HL-60/S4 treated with retinoic acid at 250 ng/mL for 4 days and 3 days (cell line): ENCODE measurements around the gene PCDHA9.
"Not testable (repeated sequence)": the region's sequence is repeated elsewhere in the genome, so short reads cannot be mapped to it uniquely, and the experiment has no call there.

ENCODE experiments used
- in situ Hi-C: fragments of 300-500 bp; cut with MboI; formaldehyde crosslinking; loops from 2 replicates; pipeline ENCODE4 v1.7.0; 2022; ENCODE audit warnings: low sequenced_read_pairs

Gene PCDHA9

GRCh38 chr5:140848139-140849102 is at the start of gene PCDHA9:
Gene PCDHA9, plus strand, starts transcription at chr5:140848382. Its CDS starts 114 bp downstream, at chr5:140848496.
- in situ Hi-C loops: not testable (repeated sequence)

DNA sequence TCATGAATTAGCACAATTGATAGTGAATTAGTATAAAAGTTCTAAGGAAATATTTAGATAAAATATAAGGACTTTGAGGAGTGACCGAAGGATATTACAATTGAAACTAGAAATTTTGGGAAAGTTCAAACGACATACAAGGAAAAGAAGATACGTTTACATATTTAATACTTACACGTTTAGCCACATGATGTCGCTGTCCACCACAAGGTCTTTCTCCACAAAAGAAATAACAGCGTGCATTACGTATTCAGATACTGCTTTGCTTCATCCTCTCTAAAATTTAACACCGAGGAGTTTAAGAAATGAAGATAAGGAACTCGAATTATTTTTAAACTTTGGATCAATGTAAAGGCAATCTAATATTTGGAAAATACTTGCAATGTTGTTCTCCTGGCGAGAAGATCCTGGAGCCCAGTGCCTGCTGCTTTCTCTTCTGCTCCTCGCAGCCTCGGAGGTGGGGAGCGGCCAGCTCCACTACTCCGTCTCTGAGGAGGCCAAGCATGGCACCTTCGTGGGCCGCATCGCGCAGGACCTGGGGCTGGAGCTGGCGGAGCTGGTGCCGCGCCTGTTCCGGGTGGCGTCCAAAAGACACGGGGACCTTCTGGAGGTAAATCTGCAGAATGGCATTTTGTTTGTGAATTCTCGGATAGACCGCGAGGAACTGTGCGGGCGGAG is 47.2 kb upstream of the PCDHA9 start, which contains the start of gene PCDHA3:
Gene PCDHA3, plus strand, starts transcription at position 242 of the 678 bp plus-strand sequence.
- in situ Hi-C loops: no loop called here

DNA sequence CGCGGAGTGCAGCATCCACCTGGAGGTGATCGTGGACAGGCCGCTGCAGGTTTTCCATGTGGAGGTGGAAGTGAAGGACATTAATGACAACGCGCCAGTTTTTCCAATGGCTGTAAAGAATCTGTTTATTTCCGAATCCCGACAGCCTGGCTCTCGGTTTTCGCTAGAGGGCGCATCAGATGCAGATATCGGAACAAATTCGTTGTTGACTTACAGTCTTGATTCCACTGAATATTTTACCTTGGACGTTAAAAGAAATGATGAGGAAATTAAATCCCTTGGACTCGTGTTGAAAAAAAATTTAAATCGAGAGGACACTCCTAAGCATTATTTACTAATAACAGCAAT is 46.7 kb upstream of the PCDHA9 start:
- in situ Hi-C loops: no loop called here

GRCh38 chr5:140802381-140802780 is 45.8 kb upstream of the PCDHA9 start:
- in situ Hi-C loops: not testable (repeated sequence)

DNA sequence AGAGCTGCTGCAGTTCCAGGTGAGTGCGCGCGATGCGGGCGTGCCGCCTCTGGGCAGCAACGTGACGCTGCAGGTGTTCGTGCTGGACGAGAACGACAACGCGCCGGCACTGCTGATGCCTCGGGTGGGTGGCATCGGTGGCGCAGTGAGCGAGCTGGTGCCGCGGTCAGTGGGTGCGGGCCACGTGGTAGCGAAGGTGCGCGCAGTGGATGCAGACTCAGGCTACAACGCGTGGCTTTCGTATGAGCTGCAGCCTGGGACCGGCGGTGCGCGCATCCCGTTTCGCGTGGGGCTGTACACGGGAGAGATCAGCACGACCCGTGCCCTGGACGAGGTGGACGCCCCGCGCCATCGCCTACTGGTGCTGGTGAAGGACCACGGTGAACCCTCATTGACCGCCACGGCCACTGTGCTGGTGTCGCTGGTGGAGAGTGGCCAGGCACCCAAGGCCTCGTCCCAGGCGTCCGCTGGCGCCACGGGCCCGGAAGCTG is 45.4 kb upstream of the PCDHA9 start:
- in situ Hi-C loops: no loop called here

- in situ Hi-C loops: no loop called here
Measured at GRCh38 chr5:140806834-140807775, 41.1 kb upstream of the PCDHA9 start, which contains the start of gene PCDHA4. Gene PCDHA4, plus strand, starts transcription at chr5:140807068.

DNA sequence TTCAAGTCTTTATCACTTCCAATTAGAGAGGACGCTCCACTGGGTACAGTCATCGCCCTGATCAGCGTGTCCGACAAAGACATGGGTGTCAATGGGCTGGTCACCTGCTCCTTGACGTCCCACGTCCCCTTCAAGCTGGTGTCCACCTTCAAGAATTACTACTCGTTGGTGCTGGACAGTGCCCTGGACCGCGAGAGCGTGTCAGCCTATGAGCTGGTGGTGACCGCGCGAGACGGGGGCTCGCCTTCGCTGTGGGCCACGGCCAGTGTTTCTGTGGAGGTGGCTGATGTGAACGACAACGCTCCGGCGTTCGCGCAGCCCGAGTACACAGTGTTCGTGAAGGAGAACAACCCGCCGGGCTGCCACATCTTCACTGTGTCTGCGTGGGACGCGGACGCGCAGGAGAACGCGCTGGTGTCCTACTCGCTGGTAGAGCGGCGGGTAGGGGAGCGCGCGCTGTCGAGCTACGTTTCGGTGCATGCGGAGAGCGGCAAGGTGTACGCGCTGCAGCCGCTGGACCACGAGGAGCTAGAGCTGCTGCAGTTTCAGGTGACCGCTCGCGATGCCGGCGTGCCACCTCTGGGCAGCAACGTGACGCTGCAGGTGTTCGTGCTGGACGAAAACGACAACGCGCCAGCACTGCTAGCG is 39.8 kb upstream of the PCDHA9 start:
- in situ Hi-C loops: not testable (repeated sequence)

DNA sequence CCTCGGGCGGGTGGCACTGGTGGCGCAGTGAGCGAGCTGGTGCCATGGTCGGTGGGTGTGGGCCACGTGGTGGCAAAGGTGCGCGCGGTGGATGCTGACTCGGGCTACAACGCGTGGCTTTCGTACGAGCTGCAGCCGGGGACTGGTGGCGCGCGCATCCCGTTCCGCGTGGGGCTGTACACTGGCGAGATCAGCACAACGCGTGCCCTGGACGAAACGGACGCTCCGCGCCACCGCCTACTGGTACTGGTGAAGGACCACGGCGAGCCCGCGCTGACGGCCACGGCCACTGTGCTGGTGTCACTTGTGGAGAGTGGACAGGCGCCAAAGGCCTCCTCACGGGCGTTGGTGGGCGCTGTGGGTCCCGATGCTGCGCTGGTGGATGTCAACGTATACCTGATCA is 39.3 kb upstream of the PCDHA9 start:
- in situ Hi-C loops: no loop called here

- in situ Hi-C loops: no loop called here
Measured at GRCh38 chr5:140821375-140822280, 26.6 kb upstream of the PCDHA9 start, which contains the start of gene PCDHA5. Gene PCDHA5, plus strand, starts transcription at chr5:140821613.

- in situ Hi-C loops: no loop called here
Measured at GRCh38 chr5:140822281-140822629, 25.9 kb upstream of the PCDHA9 start.

GRCh38 chr5:140822969-140823368 is 25.2 kb upstream of the PCDHA9 start:
- in situ Hi-C loops: not testable (repeated sequence)

- in situ Hi-C loops: no loop called here
Measured at GRCh38 chr5:140823475-140823874, 24.7 kb upstream of the PCDHA9 start.

DNA sequence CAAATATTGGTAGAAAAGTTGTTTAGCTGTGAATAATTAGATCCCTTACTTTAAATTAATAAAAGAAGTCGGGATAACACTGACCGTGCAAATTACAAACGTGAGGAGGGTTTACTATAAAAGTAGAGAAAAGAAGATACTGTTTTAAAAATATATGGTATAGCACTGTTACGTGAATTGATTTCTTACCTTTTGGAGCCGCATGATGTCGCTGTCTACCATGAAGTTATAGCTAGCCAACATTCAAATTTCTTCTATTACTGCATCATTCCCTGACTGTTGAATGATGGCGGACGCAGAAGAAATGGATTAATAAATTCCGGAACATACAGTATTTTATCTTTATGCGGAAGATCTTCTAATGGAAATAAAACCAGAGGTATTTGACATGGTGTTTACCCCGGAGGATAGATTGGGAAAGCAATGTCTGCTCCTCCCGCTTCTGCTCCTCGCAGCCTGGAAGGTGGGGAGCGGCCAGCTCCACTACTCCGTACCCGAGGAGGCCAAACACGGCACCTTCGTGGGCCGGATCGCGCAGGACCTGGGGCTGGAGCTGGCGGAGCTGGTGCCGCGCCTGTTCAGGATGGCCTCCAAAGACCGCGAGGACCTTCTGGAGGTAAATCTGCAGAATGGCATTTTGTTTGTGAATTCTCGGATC is 20.3 kb upstream of the PCDHA9 start, which contains the start of gene PCDHA6:
Gene PCDHA6, plus strand, starts transcription at position 257 of the 658 bp plus-strand sequence. Its CDS starts 132 bp downstream, at position 389.
- in situ Hi-C loops: no loop called here

DNA sequence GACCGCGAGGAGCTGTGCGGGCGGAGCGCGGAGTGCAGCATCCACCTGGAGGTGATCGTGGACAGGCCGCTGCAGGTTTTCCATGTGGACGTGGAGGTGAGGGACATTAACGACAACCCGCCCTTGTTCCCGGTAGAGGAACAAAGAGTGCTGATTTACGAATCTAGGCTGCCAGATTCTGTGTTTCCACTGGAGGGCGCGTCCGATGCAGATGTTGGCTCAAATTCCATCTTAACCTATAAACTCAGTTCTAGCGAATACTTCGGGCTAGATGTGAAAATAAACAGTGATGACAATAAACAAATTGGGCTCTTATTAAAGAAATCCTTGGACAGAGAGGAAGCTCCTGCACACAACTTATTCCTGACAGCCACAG is 19.8 kb upstream of the PCDHA9 start:
- in situ Hi-C loops: no loop called here

DNA sequence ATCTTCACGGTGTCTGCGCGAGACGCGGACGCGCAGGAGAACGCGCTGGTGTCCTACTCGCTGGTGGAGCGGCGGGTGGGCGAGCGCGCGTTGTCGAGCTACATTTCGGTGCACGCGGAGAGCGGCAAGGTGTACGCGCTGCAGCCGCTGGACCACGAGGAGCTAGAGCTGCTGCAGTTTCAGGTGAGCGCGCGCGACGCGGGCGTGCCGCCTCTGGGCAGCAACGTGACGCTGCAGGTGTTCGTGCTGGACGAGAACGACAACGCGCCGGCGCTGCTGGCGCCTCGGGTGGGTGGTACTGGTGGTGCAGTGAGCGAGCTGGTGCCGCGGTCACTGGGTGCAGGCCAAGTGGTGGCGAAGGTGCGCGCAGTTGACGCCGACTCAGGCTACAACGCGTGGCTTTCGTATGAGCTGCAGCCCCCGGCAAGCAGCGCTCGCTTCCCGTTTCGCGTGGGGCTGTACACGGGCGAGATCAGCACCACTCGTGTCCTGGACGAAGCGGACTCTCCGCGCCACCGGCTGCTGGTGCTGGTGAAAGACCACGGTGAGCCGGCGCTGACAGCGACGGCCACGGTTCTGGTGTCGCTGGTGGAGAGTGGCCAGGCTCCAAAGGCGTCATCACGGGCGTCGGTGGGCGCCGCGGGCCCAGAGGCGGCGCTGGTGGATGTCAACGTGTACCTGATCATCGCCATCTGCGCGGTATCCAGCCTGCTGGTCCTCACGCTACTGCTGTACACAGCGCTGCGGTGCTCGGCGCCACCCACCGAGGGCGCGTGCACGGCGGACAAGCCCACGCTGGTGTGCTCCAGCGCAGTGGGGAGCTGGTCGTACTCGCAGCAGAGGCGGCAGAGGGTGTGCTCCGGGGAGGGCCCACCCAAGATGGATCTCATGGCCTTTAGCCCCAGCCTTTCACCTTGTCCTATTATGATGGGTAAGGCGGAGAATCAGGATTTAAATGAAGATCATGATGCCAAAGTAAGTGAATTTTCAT is 18.4 kb upstream of the PCDHA9 start:
- in situ Hi-C loops: not testable (repeated sequence)

DNA sequence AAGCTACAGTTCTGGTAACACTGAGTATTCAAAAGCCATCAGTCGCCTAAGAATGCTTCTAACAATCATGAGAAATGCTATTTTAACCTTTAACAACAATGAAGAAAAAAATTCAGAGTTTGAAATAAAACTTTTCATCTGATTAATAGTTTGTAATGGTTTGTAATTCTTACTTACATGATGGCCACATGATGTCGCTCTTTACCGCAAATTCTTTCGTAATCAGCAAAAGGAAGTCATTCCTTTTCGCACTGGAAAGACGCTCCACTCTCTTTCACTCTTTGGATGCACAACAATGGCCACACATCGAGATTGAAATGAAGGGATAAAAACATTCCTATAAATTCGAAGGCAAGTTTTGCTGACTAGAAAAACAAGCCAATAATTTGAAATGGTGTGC is 14.2 kb upstream of the PCDHA9 start, which contains the start of gene PCDHA7:
Gene PCDHA7, plus strand, starts transcription at position 277 of the 400 bp plus-strand sequence. Its CDS starts 115 bp downstream, at position 392.
- in situ Hi-C loops: no loop called here

- in situ Hi-C loops: not testable (repeated sequence)
Measured at GRCh38 chr5:140834439-140835008, 13.7 kb upstream of the PCDHA9 start.
